GM23338 (cell line): ENCODE measurements around the gene PDE4D. TPM values are rescaled to one million over a fixed set of nuclear protein-coding genes. Genes with fewer than 3 reads are reported as not detected.
A peak's percentile ranks its signal among the peaks of the same experiment; 100 is the strongest.

Experiments
- ATAC-seq: fragments of 200-7000 bp; cut with Tn5 transposase; 3 replicates; pipeline ENCODE4 v1.9.1; 2020
- DNase-seq: peaks from one replicate; pipeline ENCODE4 v3.0.0-alpha.2; 2015; ENCODE audit warnings: low spot score
- H2AFZ ChIP-seq: fragments of 200-600 bp; sonication (generic); 2 replicates; pipeline ENCODE4 v1.8.0; 2016; ENCODE audit warnings: antibody characterized with exemption, mild to moderate bottlenecking, moderate library complexity
- H3F3A ChIP-seq: fragments of 200-600 bp; sonication (generic); replicated peaks from 2 replicates; pipeline ENCODE4 v1.8.0; 2017; ENCODE audit warnings: antibody characterized with exemption, mixed run types, low read depth
- H3K27ac ChIP-seq: fragments of 200-600 bp; sonication (generic); 2 replicates; pipeline ENCODE4 v1.6.1; 2016; ENCODE audit warnings: low read depth
- H3K27me3 ChIP-seq: fragments of 200-600 bp; sonication (generic); 2 replicates; pipeline ENCODE4 v1.8.0; 2016; ENCODE audit warnings: mild to moderate bottlenecking, mixed run types, moderate library complexity; ENCODE audit not compliant: insufficient read depth
- H3K36me3 ChIP-seq: fragments of 200-600 bp; sonication (generic); 2 replicates; pipeline ENCODE4 v1.8.0; 2016; ENCODE audit warnings: mild to moderate bottlenecking; ENCODE audit not compliant: insufficient read depth
- H3K4me1 ChIP-seq: fragments of 200-600 bp; sonication (generic); 2 replicates; pipeline ENCODE4 v1.8.0; 2016; ENCODE audit warnings: mild to moderate bottlenecking, moderate library complexity; ENCODE audit not compliant: insufficient read depth
- H3K4me2 ChIP-seq: fragments of 200-600 bp; sonication (generic); 2 replicates; pipeline ENCODE4 v1.7.1; 2017; ENCODE audit warnings: mixed run types
- H3K4me3 ChIP-seq: fragments of 200-600 bp; sonication (generic); 2 replicates; pipeline ENCODE4 v1.6.1; 2016; ENCODE audit warnings: mixed run types
- H3K79me2 ChIP-seq: fragments of 200-600 bp; sonication (generic); replicated peaks from 2 replicates; pipeline ENCODE4 v1.8.0; 2017; ENCODE audit warnings: mild to moderate bottlenecking; ENCODE audit not compliant: insufficient read depth
- H3K9me2 ChIP-seq: fragments of 200-600 bp; sonication (generic); 2 replicates; pipeline ENCODE4 v1.8.0; 2017; ENCODE audit not compliant: insufficient read depth
- H4K20me1 ChIP-seq: fragments of 200-600 bp; sonication (generic); replicated peaks from 2 replicates; pipeline ENCODE4 v1.8.0; 2017; ENCODE audit warnings: mild to moderate bottlenecking; ENCODE audit not compliant: insufficient read depth
- H3K27ac Mint-ChIP-seq: 2 replicates; pipeline ENCODE4 v1.8.0; 2020; ENCODE audit warnings: inconsistent platforms, mild to moderate bottlenecking, moderate library complexity, mixed read lengths
- H3K27me3 Mint-ChIP-seq: 3 replicates; pipeline ENCODE4 v1.8.0; 2022; ENCODE audit warnings: low read depth, mild to moderate bottlenecking, moderate library complexity, mixed read lengths, inconsistent platforms; ENCODE audit not compliant: insufficient read depth, poor library complexity
- H3K36me3 Mint-ChIP-seq: 3 replicates; pipeline ENCODE4 v1.8.0; 2021; ENCODE audit warnings: low read depth, mild to moderate bottlenecking, inconsistent platforms, moderate library complexity, mixed read lengths
- H3K4me1 Mint-ChIP-seq: 3 replicates; pipeline ENCODE4 v1.8.0; 2020; ENCODE audit warnings: mild to moderate bottlenecking, inconsistent platforms, mixed read lengths
- H3K4me3 Mint-ChIP-seq: 3 replicates; pipeline ENCODE4 v1.8.0; 2021; ENCODE audit warnings: moderate library complexity, mild to moderate bottlenecking, inconsistent platforms, mixed read lengths
- H3K9me3 Mint-ChIP-seq: 3 replicates; pipeline ENCODE4 v1.8.0; 2020; ENCODE audit warnings: moderate library complexity, mild to moderate bottlenecking, inconsistent platforms, mixed read lengths
- EZH2 ChIP-seq: fragments of 200-600 bp; sonication (generic); IDR thresholded peaks from one replicate; pipeline ENCODE4 v1.8.0; 2017; ENCODE audit warnings: antibody characterized with exemption, mild to moderate bottlenecking, low read depth; ENCODE audit not compliant: unreplicated experiment
- JUNB ChIP-seq: IDR thresholded peaks from one replicate; pipeline ENCODE4 v1.6.1; 2016; ENCODE audit warnings: antibody characterized with exemption; ENCODE audit not compliant: unreplicated experiment
- NANOG ChIP-seq: IDR thresholded peaks from 2 replicates; pipeline ENCODE4 v1.6.1; 2016; ENCODE audit warnings: antibody characterized with exemption, borderline replicate concordance
- POLR2AphosphoS5 ChIP-seq: IDR thresholded peaks from 2 replicates; pipeline ENCODE4 v1.6.1; 2016; ENCODE audit warnings: antibody characterized with exemption, low read depth
- ZNF114 ChIP-seq: fragments of 250-450 bp; sonication (Bioruptor Pico); IDR thresholded peaks from 2 replicates; pipeline ENCODE4 v1.5.0; 2020; ENCODE audit warnings: mild to moderate bottlenecking, moderate library complexity
- ZNF331 ChIP-seq: fragments of 250-450 bp; sonication (Bioruptor Pico); IDR thresholded peaks from 2 replicates; pipeline ENCODE4 v1.5.0; 2020; ENCODE audit warnings: low read depth, mild to moderate bottlenecking, moderate library complexity
- polyA plus RNA-seq: library from polyadenylated mRNA; unstranded; fragments of >200 nt; fragmentation: Nextera tagmentation; extraction: Ambion mirVana; gene quantifications from 2 replicates; pipeline ENCODE4 v1.2.1, GENCODE V29; 2016
- total RNA-seq: library from RNA; depleted of rRNA; stranded (reverse); fragments of >200 nt; shearing (Covaris generic); gene quantifications from 2 replicates; pipeline ENCODE4 v1.2.3, GENCODE V29; 2014
- TF ChIP-seq, protein P1 (sequence below): IDR thresholded peaks from 2 replicates; pipeline ENCODE4 v1.6.1; 2016; ENCODE audit warnings: antibody characterized with exemption
- TF ChIP-seq, protein P2 (sequence below), 2 experiments: fragments of 200-600 bp in 1 of 2; sonication (generic) in 1 of 2; conservative IDR thresholded peaks; 2 replicates each; pipeline versions ENCODE4 v1.5.1 to v1.6.1; 2016 to 2017; ENCODE audit warnings: antibody characterized with exemption in 2 of 2, low read depth in 2 of 2, mild to moderate bottlenecking in 2 of 2, moderate library complexity in 1 of 2
- TF ChIP-seq, protein P3 (sequence below): fragments of 250-450 bp; sonication (Bioruptor Pico); IDR thresholded peaks from 2 replicates; pipeline ENCODE4 v1.5.0; 2020; ENCODE audit warnings: mild to moderate bottlenecking, moderate library complexity

The PDE4D gene
- total and polyA plus RNA-seq, 2 experiments from 2014 or later = 2.1 to 4.7 TPM

DNA sequence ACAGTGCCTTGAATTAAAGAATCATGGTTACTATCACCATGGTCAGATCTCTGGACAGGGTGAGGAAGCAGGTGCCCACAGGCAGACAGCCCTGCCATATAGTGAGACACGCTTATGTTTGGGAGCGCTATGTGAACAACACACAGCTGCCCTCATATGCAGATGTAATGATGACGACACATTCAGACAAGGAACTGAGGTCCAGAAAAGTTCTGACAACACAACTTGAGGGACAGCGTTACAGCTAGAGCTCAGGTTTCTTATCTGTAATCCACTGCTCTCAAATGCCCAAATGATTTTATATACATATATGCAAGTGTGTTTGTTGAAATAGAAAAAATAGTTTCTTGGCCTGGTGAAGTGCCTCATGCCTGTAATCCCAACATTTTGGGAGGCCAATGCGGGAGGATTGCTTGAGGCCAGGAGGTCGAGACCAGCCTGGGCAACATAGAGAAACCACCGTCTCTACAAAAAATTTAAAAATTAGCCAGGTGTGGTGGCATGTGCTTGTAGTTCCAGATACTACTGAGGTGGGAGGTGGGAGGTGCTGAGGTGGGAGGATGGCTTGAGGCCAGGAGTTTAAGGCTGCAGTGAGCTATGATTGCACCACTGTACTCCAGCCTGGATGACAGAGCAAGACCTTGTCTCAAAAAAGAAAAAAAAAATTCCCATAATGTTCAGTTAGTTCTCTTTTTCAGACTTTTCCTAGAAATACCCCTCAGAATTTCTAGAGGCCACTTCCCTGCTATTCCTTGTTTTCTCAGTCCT lies 887.4 kb downstream of the PDE4D start (continued):
- TF ChIP-seq ZNF331 (CRISPR knock-in tag) (no peak), EZH2 (no peak), NANOG (no peak)
- TF ChIP-seq, protein P1, sequence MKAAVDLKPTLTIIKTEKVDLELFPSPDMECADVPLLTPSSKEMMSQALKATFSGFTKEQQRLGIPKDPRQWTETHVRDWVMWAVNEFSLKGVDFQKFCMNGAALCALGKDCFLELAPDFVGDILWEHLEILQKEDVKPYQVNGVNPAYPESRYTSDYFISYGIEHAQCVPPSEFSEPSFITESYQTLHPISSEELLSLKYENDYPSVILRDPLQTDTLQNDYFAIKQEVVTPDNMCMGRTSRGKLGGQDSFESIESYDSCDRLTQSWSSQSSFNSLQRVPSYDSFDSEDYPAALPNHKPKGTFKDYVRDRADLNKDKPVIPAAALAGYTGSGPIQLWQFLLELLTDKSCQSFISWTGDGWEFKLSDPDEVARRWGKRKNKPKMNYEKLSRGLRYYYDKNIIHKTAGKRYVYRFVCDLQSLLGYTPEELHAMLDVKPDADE = no peak
- TF ChIP-seq, protein P2, sequence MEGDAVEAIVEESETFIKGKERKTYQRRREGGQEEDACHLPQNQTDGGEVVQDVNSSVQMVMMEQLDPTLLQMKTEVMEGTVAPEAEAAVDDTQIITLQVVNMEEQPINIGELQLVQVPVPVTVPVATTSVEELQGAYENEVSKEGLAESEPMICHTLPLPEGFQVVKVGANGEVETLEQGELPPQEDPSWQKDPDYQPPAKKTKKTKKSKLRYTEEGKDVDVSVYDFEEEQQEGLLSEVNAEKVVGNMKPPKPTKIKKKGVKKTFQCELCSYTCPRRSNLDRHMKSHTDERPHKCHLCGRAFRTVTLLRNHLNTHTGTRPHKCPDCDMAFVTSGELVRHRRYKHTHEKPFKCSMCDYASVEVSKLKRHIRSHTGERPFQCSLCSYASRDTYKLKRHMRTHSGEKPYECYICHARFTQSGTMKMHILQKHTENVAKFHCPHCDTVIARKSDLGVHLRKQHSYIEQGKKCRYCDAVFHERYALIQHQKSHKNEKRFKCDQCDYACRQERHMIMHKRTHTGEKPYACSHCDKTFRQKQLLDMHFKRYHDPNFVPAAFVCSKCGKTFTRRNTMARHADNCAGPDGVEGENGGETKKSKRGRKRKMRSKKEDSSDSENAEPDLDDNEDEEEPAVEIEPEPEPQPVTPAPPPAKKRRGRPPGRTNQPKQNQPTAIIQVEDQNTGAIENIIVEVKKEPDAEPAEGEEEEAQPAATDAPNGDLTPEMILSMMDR (conservative IDR thresholded peaks at IDR 0.05; ENCODE audit: low read depth in 2 of 2) = no peak

DNA sequence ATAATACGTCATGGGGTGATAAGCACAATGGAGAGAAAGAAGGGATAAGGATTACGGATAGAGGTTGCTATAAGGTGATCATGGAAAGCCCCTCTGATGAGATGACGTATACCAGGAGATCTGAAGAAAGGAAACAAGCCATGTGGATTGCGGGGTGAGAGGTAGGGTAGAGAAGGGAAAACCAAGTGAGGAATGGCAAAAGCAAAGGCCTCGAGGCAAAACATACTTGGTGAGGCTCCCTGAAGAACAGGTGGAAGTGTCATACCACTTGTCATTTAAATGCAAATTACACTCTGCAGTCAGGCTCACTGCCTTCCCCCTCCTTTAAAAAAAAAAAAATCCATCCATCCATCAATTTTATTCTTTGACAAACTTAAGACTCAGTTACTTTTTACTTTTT lies 889.9 kb downstream of the PDE4D start:
- ATAC-seq = peak; percentile 69
- TF ChIP-seq, protein P2 (conservative IDR thresholded peaks at IDR 0.05; ENCODE audit: low read depth in 2 of 2) = no peak
- no peak for TF ChIP-seq POLR2AphosphoS5
- no peak for TF ChIP-seq EZH2
- TF ChIP-seq, protein P3, sequence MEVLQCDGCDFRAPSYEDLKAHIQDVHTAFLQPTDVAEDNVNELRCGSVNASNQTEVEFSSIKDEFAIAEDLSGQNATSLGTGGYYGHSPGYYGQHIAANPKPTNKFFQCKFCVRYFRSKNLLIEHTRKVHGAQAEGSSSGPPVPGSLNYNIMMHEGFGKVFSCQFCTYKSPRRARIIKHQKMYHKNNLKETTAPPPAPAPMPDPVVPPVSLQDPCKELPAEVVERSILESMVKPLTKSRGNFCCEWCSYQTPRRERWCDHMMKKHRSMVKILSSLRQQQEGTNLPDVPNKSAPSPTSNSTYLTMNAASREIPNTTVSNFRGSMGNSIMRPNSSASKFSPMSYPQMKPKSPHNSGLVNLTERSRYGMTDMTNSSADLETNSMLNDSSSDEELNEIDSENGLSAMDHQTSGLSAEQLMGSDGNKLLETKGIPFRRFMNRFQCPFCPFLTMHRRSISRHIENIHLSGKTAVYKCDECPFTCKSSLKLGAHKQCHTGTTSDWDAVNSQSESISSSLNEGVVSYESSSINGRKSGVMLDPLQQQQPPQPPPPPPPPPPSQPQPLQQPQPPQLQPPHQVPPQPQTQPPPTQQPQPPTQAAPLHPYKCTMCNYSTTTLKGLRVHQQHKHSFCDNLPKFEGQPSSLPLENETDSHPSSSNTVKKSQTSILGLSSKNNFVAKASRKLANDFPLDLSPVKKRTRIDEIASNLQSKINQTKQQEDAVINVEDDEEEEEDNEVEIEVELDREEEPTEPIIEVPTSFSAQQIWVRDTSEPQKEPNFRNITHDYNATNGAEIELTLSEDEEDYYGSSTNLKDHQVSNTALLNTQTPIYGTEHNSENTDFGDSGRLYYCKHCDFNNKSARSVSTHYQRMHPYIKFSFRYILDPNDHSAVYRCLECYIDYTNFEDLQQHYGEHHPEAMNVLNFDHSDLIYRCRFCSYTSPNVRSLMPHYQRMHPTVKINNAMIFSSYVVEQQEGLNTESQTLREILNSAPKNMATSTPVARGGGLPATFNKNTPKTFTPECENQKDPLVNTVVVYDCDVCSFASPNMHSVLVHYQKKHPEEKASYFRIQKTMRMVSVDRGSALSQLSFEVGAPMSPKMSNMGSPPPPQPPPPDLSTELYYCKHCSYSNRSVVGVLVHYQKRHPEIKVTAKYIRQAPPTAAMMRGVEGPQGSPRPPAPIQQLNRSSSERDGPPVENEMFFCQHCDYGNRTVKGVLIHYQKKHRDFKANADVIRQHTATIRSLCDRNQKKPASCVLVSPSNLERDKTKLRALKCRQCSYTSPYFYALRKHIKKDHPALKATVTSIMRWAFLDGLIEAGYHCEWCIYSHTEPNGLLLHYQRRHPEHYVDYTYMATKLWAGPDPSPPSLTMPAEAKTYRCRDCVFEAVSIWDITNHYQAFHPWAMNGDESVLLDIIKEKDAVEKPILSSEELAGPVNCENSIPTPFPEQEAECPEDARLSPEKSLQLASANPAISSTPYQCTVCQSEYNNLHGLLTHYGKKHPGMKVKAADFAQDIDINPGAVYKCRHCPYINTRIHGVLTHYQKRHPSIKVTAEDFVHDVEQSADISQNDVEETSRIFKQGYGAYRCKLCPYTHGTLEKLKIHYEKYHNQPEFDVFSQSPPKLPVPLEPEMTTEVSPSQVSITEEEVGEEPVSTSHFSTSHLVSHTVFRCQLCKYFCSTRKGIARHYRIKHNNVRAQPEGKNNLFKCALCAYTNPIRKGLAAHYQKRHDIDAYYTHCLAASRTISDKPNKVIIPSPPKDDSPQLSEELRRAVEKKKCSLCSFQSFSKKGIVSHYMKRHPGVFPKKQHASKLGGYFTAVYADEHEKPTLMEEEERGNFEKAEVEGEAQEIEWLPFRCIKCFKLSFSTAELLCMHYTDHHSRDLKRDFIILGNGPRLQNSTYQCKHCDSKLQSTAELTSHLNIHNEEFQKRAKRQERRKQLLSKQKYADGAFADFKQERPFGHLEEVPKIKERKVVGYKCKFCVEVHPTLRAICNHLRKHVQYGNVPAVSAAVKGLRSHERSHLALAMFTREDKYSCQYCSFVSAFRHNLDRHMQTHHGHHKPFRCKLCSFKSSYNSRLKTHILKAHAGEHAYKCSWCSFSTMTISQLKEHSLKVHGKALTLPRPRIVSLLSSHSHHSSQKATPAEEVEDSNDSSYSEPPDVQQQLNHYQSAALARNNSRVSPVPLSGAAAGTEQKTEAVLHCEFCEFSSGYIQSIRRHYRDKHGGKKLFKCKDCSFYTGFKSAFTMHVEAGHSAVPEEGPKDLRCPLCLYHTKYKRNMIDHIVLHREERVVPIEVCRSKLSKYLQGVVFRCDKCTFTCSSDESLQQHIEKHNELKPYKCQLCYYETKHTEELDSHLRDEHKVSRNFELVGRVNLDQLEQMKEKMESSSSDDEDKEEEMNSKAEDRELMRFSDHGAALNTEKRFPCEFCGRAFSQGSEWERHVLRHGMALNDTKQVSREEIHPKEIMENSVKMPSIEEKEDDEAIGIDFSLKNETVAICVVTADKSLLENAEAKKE = no peak
- no peak for TF ChIP-seq JUNB
- TF ChIP-seq ZNF114 (CRISPR knock-in tag) = no peak

More for the DNA sequence above, 889.9 kb downstream of the PDE4D start:
- no peak overlapping the region for H3K4me3 ChIP-seq
- no peaks in the 10 kb centered on the region for H3K36me3 ChIP-seq
- H3F3A ChIP-seq = no peaks in the 10 kb centered on the region
- H4K20me1 ChIP-seq = no peaks in the 10 kb centered on the region
- no peaks in the 10 kb centered on the region for H3K27me3 ChIP-seq
- H3K79me2 ChIP-seq = no peaks in the 10 kb centered on the region
- peaks cover 18% of the 10 kb centered on the region for H3K4me1 ChIP-seq
- no peaks in the 10 kb centered on the region for H3K9me3 Mint-ChIP-seq
- peak; percentile 68 for DNase-seq
- H2AFZ ChIP-seq = no peak overlapping the region
- peaks cover 5% of the 10 kb centered on the region for H3K27me3 Mint-ChIP-seq
- H3K27ac ChIP-seq = peak overlapping the region; percentile 48; the same call in 1 of the 2 replicates
- H3K9me2 ChIP-seq = no peaks in the 10 kb centered on the region
- peak overlapping the region; percentile 45; the same call in 1 of the 2 replicates for H3K4me2 ChIP-seq
- H3K4me1 Mint-ChIP-seq = peaks cover 52% of the 10 kb centered on the region
- no peak overlapping the region for H3K27ac Mint-ChIP-seq
- H3K36me3 Mint-ChIP-seq = peaks cover 4% of the 10 kb centered on the region; the same call in 1 of the 3 replicates
- H3K4me3 Mint-ChIP-seq = no peak overlapping the region
